SU-DHL-6 (cell line): ENCODE measurements around the gene GRK6.

Experiments used
- CTCF ChIP-seq: fragments of 200-600 bp; sonication (generic); IDR thresholded peaks from one replicate; pipeline ENCODE4 v1.5.1; 2017; ENCODE audit warnings: antibody characterized with exemption, mild to moderate bottlenecking, low read length, moderate library complexity; ENCODE audit not compliant: insufficient read depth, poor library complexity, severe bottlenecking
- EZH2phosphoT487 ChIP-seq: fragments of 200-600 bp; sonication (generic), shearing (Covaris generic); conservative IDR thresholded peaks from 2 replicates; pipeline ENCODE4 v1.6.1; 2018; ENCODE audit warnings: mild to moderate bottlenecking, antibody characterized with exemption, low read length, moderate library complexity, mixed read lengths

GRCh38 chr5:177404641-177405179 is 21.8 kb upstream of the GRK6 start:
- no peak for TF ChIP-seq CTCF
- TF ChIP-seq EZH2phosphoT487 = no peak
